CD8-positive, alpha-beta memory T cell (primary cell): ENCODE results near the gene FMNL1. TPM values are rescaled to one million over a fixed set of nuclear protein-coding genes. Genes with fewer than 3 reads are reported as not detected.

Source experiments
- CTCF ChIA-PET: fragments of 350-600 bp; sonication (Branson Sonifier 250); formaldehyde crosslinking; loops from one replicate; lab custom pipeline; 2021; ENCODE audit warnings: antibody characterized with exemption; lab: Charles Lee
- POLR2A ChIA-PET: fragments of 350-600 bp; sonication (Branson Sonifier 250); formaldehyde crosslinking; loops from one replicate; lab custom pipeline; 2021; ENCODE audit warnings: antibody characterized with exemption; lab: Charles Lee
- DNase-seq, 5 donors: peaks; one replicate each; pipeline versions ENCODE4 v3.0.0 to v3.0.0-alpha.2; 2020 to 2022; ENCODE audit warnings: mixed read lengths in 1 of 5
- H3K27ac ChIP-seq: one replicate; pipeline ENCODE4 v1.7.0; 2013; ENCODE audit warnings: low read depth, mild to moderate bottlenecking, low read length, moderate library complexity
- H3K27me3 ChIP-seq: 2 replicates; pipeline ENCODE4 v1.7.0; 2013; ENCODE audit warnings: low read length, mild to moderate bottlenecking; ENCODE audit not compliant: insufficient read depth, poor library complexity, severe bottlenecking
- H3K36me3 ChIP-seq: 2 replicates; pipeline ENCODE4 v1.7.0; 2013; ENCODE audit warnings: mild to moderate bottlenecking, low read length, moderate library complexity; ENCODE audit not compliant: insufficient read depth
- H3K4me1 ChIP-seq: 2 replicates; pipeline ENCODE4 v1.7.0; 2013; ENCODE audit warnings: mild to moderate bottlenecking, low read length, moderate library complexity; ENCODE audit not compliant: insufficient read depth
- H3K4me3 ChIP-seq: 2 replicates; pipeline ENCODE4 v1.7.0; 2013; ENCODE audit warnings: mild to moderate bottlenecking, low read length
- H3K9me3 ChIP-seq: 2 replicates; pipeline ENCODE4 v1.7.0; 2013; ENCODE audit warnings: mild to moderate bottlenecking, low read length
- H3K27ac Mint-ChIP-seq, 8 donors: one replicate each; pipeline ENCODE4 v1.8.0; 2020 to 2021; ENCODE audit warnings: mixed read lengths in 8 of 8, mild to moderate bottlenecking in 6 of 8, inconsistent platforms in 3 of 8, moderate library complexity in 3 of 8
- H3K27me3 Mint-ChIP-seq, 2 donors: one replicate each; pipeline ENCODE4 v1.8.0; 2020 to 2021; ENCODE audit warnings: mixed read lengths in 2 of 2, mild to moderate bottlenecking in 1 of 2, moderate library complexity in 1 of 2
- H3K36me3 Mint-ChIP-seq, 3 donors: one replicate each; pipeline ENCODE4 v1.8.0; 2020 to 2021; ENCODE audit warnings: mixed read lengths in 3 of 3, inconsistent platforms in 1 of 3, mild to moderate bottlenecking in 1 of 3
- H3K4me1 Mint-ChIP-seq, 3 donors: one replicate each; pipeline ENCODE4 v1.8.0; 2020 to 2021; ENCODE audit warnings: mixed read lengths in 3 of 3, inconsistent platforms in 1 of 3, mild to moderate bottlenecking in 1 of 3
- H3K4me3 Mint-ChIP-seq, 7 donors: one replicate each; pipeline ENCODE4 v1.8.0; 2020 to 2021; ENCODE audit warnings: mixed read lengths in 7 of 7, mild to moderate bottlenecking in 6 of 7, moderate library complexity in 4 of 7, inconsistent platforms in 2 of 7
- H3K9me3 Mint-ChIP-seq, 5 donors: one replicate each; pipeline ENCODE4 v1.8.0; 2020 to 2022; ENCODE audit warnings: mixed read lengths in 5 of 5, mild to moderate bottlenecking in 3 of 5, moderate library complexity in 2 of 5, inconsistent platforms in 1 of 5
- polyA plus RNA-seq: library from polyadenylated mRNA; unstranded; fragments of 300-500 nt; fragmentation: Illumina TruSeq; gene quantifications from one replicate; pipeline ENCODE4 v1.2.3, GENCODE V29; 2021
- total RNA-seq, 2 experiments: library from RNA; stranded (reverse); gene quantifications; one replicate each; pipeline ENCODE4 v1.2.3, GENCODE V29; 2021

FMNL1 gene
- total and polyA plus RNA-seq, 3 experiments from 2014 or later = 58.6 to 265 (median 260) TPM

- DNase-seq = peak; percentile 52 to 82 (median 67)
- Histone ChIP-seq H3K27me3 (no peaks in the 10 kb centered on the region), H3K27ac (peak within 1 kb of the TSS; percentile 12), H3K9me3 (no peaks in the 10 kb centered on the region), H3K4me3 (peak within 1 kb of the TSS; percentile 56), H3K36me3 (peaks cover 20% of the 10 kb centered on the region), H3K4me1 (peaks cover 26% of the 10 kb centered on the region)
- peaks cover 11 to 28% (median 21%) of the 10 kb centered on the region in 3 donors for H3K4me1 Mint-ChIP-seq
- peak within 1 kb of the TSS; percentile 78 to 93 (median 84) for H3K4me3 Mint-ChIP-seq
- no peaks in the 10 kb centered on the region for H3K9me3 Mint-ChIP-seq
- peaks cover 0 to 38% (median 1%) of the 10 kb centered on the region in 3 donors for H3K36me3 Mint-ChIP-seq
- CTCF ChIA-PET = interaction anchor here (0.9 to 6.0 kb wide), 2 partner anchors 43 to 56 kb away, joined by 3 to 28 read pairs; no protein-coding TSS in a partner anchor
- POLR2A ChIA-PET = no interaction called here
- no peaks in the 10 kb centered on the region for H3K27me3 Mint-ChIP-seq
- H3K27ac Mint-ChIP-seq = peak within 1 kb of the TSS; percentile 75 to 91 (median 78)
Measured at GRCh38 chr17:45261577-45262515, 40.2 kb downstream of the FMNL1 start, which contains the start of gene SPATA32. Gene SPATA32 (minus strand): TSS chr17:45262094. CDS start chr17:45262016, 78 bp downstream.

GRCh38 chr17:45262516-45263476 is 41.1 kb downstream of the FMNL1 start:
- POLR2A ChIA-PET = interaction anchor here (0.7 kb wide), 1 partner anchor 15 kb away, joined by 3 read pairs; no protein-coding TSS in a partner anchor
- no peaks in the 10 kb centered on the region for H3K9me3 Mint-ChIP-seq

GRCh38 chr17:45263477-45263860 is 41.8 kb downstream of the FMNL1 start:
- CTCF ChIA-PET = interaction anchor here (0.6 to 6.0 kb wide), 8 partner anchors 14 to 123 kb away, joined by 3 to 28 read pairs (median 4); partner anchors contain the start of gene FMNL1
- no peaks in the 10 kb centered on the region for H3K27me3 ChIP-seq
- no peak overlapping the region for H3K27ac ChIP-seq
- H3K4me1 ChIP-seq = peaks cover 20% of the 10 kb centered on the region
- no peaks in the 10 kb centered on the region for H3K27me3 Mint-ChIP-seq
- peak in 1 of 5 donors; percentile 35 for DNase-seq
- POLR2A ChIA-PET = interaction anchor here (0.7 kb wide), 1 partner anchor 16 kb away, joined by 3 read pairs; no protein-coding TSS in a partner anchor
- H3K4me3 ChIP-seq = no peak overlapping the region
- no peaks in the 10 kb centered on the region for H3K9me3 ChIP-seq
- H3K36me3 Mint-ChIP-seq = peaks cover 0 to 54% (median 5%) of the 10 kb centered on the region in 3 donors
- peak overlapping the region in 1 of 7 donors; percentile 6 for H3K4me3 Mint-ChIP-seq
- H3K36me3 ChIP-seq = peaks cover 32% of the 10 kb centered on the region
- peak overlapping the region in 3 of 8 donors; percentile 83 to 91 (median 88) for H3K27ac Mint-ChIP-seq
- peaks cover 8 to 20% (median 16%) of the 10 kb centered on the region in 3 donors for H3K4me1 Mint-ChIP-seq
- H3K9me3 Mint-ChIP-seq = no peaks in the 10 kb centered on the region

More at GRCh38 chr17:45262516-45263476, 41.1 kb downstream of the FMNL1 start:
- H3K4me3 Mint-ChIP-seq = peak overlapping the region; percentile 41 to 86 (median 82)
- peak in 1 of 5 donors; percentile 44 for DNase-seq
- H3K27me3 Mint-ChIP-seq = no peaks in the 10 kb centered on the region
- Histone ChIP-seq H3K27ac (peak overlapping the region; percentile 12), H3K4me3 (peak overlapping the region; percentile 56), H3K36me3 (peaks cover 29% of the 10 kb centered on the region), H3K4me1 (peaks cover 20% of the 10 kb centered on the region), H3K27me3 (no peaks in the 10 kb centered on the region), H3K9me3 (no peaks in the 10 kb centered on the region)
- peaks cover 0 to 48% (median 3%) of the 10 kb centered on the region in 3 donors for H3K36me3 Mint-ChIP-seq
- peak overlapping the region; percentile 45 to 91 (median 81) for H3K27ac Mint-ChIP-seq
- H3K4me1 Mint-ChIP-seq = peaks cover 8 to 20% (median 16%) of the 10 kb centered on the region in 3 donors
- CTCF ChIA-PET = interaction anchor here (0.6 to 6.0 kb wide), 9 partner anchors 14 to 123 kb away, joined by 3 to 28 read pairs (median 4); partner anchors contain the start of gene FMNL1

GRCh38 chr17:45264430-45264829 is 42.7 kb downstream of the FMNL1 start:
- H3K4me1 Mint-ChIP-seq = peaks cover 8 to 20% (median 11%) of the 10 kb centered on the region in 3 donors
- H3K36me3 Mint-ChIP-seq = peaks cover 0 to 64% (median 8%) of the 10 kb centered on the region in 3 donors
- no peaks in the 10 kb centered on the region for H3K9me3 Mint-ChIP-seq
- ChIA-PET POLR2A (no interaction called here), CTCF (interaction anchor here (1.2 to 6.0 kb wide), 2 partner anchors 17 to 46 kb away, joined by 3 to 28 read pairs; no protein-coding TSS in a partner anchor)
- H3K27me3 Mint-ChIP-seq = no peaks in the 10 kb centered on the region
- Histone ChIP-seq H3K4me1 (peaks cover 20% of the 10 kb centered on the region), H3K4me3 (no peak overlapping the region), H3K36me3 (peaks cover 36% of the 10 kb centered on the region), H3K9me3 (no peaks in the 10 kb centered on the region), H3K27me3 (no peaks in the 10 kb centered on the region), H3K27ac (no peak overlapping the region)
- H3K27ac Mint-ChIP-seq = no peak overlapping the region
- peak in 1 of 5 donors; percentile 43 for DNase-seq
- no peak overlapping the region for H3K4me3 Mint-ChIP-seq

- H3K36me3 ChIP-seq = peaks cover 42% of the 10 kb centered on the region
- Mint-ChIP-seq H3K4me1 (peaks cover 8 to 20% (median 11%) of the 10 kb centered on the region in 3 donors), H3K4me3 (no peak overlapping the region), H3K27ac (peak overlapping the region in 1 of 8 donors; percentile 70), H3K27me3 (no peaks in the 10 kb centered on the region), H3K9me3 (no peaks in the 10 kb centered on the region), H3K36me3 (peaks cover 0 to 69% (median 8%) of the 10 kb centered on the region in 3 donors)
- DNase-seq = peak in 1 of 5 donors; percentile 47
- no peaks in the 10 kb centered on the region for H3K27me3 ChIP-seq
- H3K4me3 ChIP-seq = no peak overlapping the region
- no peaks in the 10 kb centered on the region for H3K9me3 ChIP-seq
- ChIA-PET CTCF (interaction anchor here (1.1 to 6.0 kb wide), 4 partner anchors 12 to 53 kb away, joined by 3 to 28 read pairs (median 8); no protein-coding TSS in a partner anchor), POLR2A (no interaction called here)
- no peak overlapping the region for H3K27ac ChIP-seq
- H3K4me1 ChIP-seq = peaks cover 20% of the 10 kb centered on the region
Measured at GRCh38 chr17:45264988-45265387, 43.3 kb downstream of the FMNL1 start.

GRCh38 chr17:45265821-45266220 is 44.1 kb downstream of the FMNL1 start:
- Mint-ChIP-seq H3K27ac (peak overlapping the region in 3 of 8 donors; percentile 17 to 65 (median 20)), H3K9me3 (no peaks in the 10 kb centered on the region), H3K4me3 (no peak overlapping the region), H3K27me3 (no peaks in the 10 kb centered on the region), H3K4me1 (peaks cover 5 to 20% (median 8%) of the 10 kb centered on the region in 3 donors), H3K36me3 (peaks cover 0 to 77% (median 8%) of the 10 kb centered on the region in 3 donors)
- H3K27ac ChIP-seq = no peak overlapping the region
- ChIA-PET POLR2A (interaction anchor here (0.6 to 1.7 kb wide), 3 partner anchors 40 to 107 kb away, joined by 3 read pairs; no protein-coding TSS in a partner anchor), CTCF (interaction anchor here (1.1 to 6.0 kb wide), 5 partner anchors 10 to 52 kb away, joined by 3 to 28 read pairs (median 3); no protein-coding TSS in a partner anchor)
- no peaks in the 10 kb centered on the region for H3K27me3 ChIP-seq
- H3K9me3 ChIP-seq = no peaks in the 10 kb centered on the region
- no peak for DNase-seq
- H3K4me1 ChIP-seq = peaks cover 20% of the 10 kb centered on the region
- no peak overlapping the region for H3K4me3 ChIP-seq
- H3K36me3 ChIP-seq = peaks cover 50% of the 10 kb centered on the region
